ENCODE data around the gene ATP5PO. TPM values are rescaled to one million over a fixed set of nuclear protein-coding genes. Genes with fewer than 3 reads are reported as not detected.
"Not testable (repeated sequence)": the region's sequence is repeated elsewhere in the genome, so short reads cannot be mapped to it uniquely, and the experiment has no call there.

ATP5PO gene
- total RNA-seq, 2 experiments from 2014 or later, result 219 to 221 TPM

GRCh38 chr21:33931052-33931798 is 15.6 kb upstream of the ATP5PO start:
- peak; percentile 69 for DNase-seq
- peak overlapping the region; percentile 94 for H3K4me3 Mint-ChIP-seq
- H3K27me3 Mint-ChIP-seq, H3K9me3 Mint-ChIP-seq: not testable (repeated sequence)
- peaks cover 21% of the 10 kb centered on the region for H3K36me3 Mint-ChIP-seq
- peak overlapping the region; percentile 99 for H3K27ac Mint-ChIP-seq
- H3K4me1 Mint-ChIP-seq, result peaks cover 32% of the 10 kb centered on the region

GRCh38 chr21:33926248-33926647 is 10.6 kb upstream of the ATP5PO start:
- not testable (repeated sequence) for DNase-seq, H3K4me3 Mint-ChIP-seq, H3K27me3 Mint-ChIP-seq, H3K4me1 Mint-ChIP-seq, H3K9me3 Mint-ChIP-seq, H3K27ac Mint-ChIP-seq, H3K36me3 Mint-ChIP-seq

DNA sequence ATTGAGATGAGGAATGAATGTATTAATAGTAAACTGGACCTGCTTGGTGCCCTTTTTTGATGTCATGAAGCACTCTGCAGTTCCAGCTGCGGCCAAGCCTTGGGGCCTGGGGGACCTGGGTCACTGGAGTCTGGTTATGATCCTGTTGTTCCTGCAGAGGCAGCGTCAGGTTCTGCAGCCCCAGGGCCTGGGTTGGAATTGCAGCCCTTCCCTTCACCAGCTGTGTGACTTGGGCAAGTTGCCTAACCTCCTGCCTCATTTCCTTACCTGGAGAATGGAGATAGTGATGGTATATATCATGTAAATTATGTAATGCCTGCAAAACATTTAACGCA is 9.1 kb upstream of the ATP5PO start:
- H3K36me3 Mint-ChIP-seq, result no peaks in the 10 kb centered on the region
- H3K27me3 Mint-ChIP-seq, result peaks cover 3% of the 10 kb centered on the region
- DNase-seq, result no peak
- H3K4me3 Mint-ChIP-seq, result no peak overlapping the region
- H3K9me3 Mint-ChIP-seq, result peaks cover 1% of the 10 kb centered on the region
- peaks cover 9% of the 10 kb centered on the region for H3K4me1 Mint-ChIP-seq
- H3K27ac Mint-ChIP-seq, result no peak overlapping the region

- Mint-ChIP-seq H3K4me3 (no peak overlapping the region), H3K27ac (no peak overlapping the region), H3K9me3 (peaks cover 1% of the 10 kb centered on the region), H3K36me3 (no peaks in the 10 kb centered on the region), H3K27me3 (peaks cover 3% of the 10 kb centered on the region), H3K4me1 (peaks cover 9% of the 10 kb centered on the region)
- DNase-seq, result peak; percentile 78
Measured at GRCh38 chr21:33924079-33924765, 8.6 kb upstream of the ATP5PO start.

- H3K27me3 Mint-ChIP-seq, result no peaks in the 10 kb centered on the region
- H3K36me3 Mint-ChIP-seq, result peaks cover 19% of the 10 kb centered on the region
- H3K9me3 Mint-ChIP-seq, result no peaks in the 10 kb centered on the region
- H3K4me1 Mint-ChIP-seq, result peaks cover 22% of the 10 kb centered on the region
- no peak for DNase-seq
- H3K27ac Mint-ChIP-seq, result no peak overlapping the region
- no peak overlapping the region for H3K4me3 Mint-ChIP-seq
Measured at GRCh38 chr21:33917421-33917820, 1.8 kb upstream of the ATP5PO start.

- no peak for DNase-seq
- H3K36me3 Mint-ChIP-seq, result peaks cover 21% of the 10 kb centered on the region
- peak overlapping the region; percentile 98 for H3K27ac Mint-ChIP-seq
- H3K27me3 Mint-ChIP-seq, result no peaks in the 10 kb centered on the region
- H3K9me3 Mint-ChIP-seq, result no peaks in the 10 kb centered on the region
- H3K4me1 Mint-ChIP-seq, result peaks cover 22% of the 10 kb centered on the region
- peak overlapping the region; percentile 98 for H3K4me3 Mint-ChIP-seq
Measured at GRCh38 chr21:33916200-33916567, 580 bp upstream of the ATP5PO start.

- Mint-ChIP-seq H3K4me3 (peak overlapping the region; percentile 98), H3K4me1 (peaks cover 30% of the 10 kb centered on the region)
Measured at GRCh38 chr21:33914188-33914587, 1.4 kb downstream of the ATP5PO start.

GRCh38 chr21:33909756-33910155 is 5.8 kb downstream of the ATP5PO start:
- no peak overlapping the region for H3K4me3 Mint-ChIP-seq
- H3K9me3 Mint-ChIP-seq, result no peaks in the 10 kb centered on the region
- H3K27ac Mint-ChIP-seq, result no peak overlapping the region
- H3K36me3 Mint-ChIP-seq, result peaks cover 46% of the 10 kb centered on the region
- H3K4me1 Mint-ChIP-seq, result peaks cover 24% of the 10 kb centered on the region
- DNase-seq, result no peak
- no peaks in the 10 kb centered on the region for H3K27me3 Mint-ChIP-seq

More at GRCh38 chr21:33914188-33914587, 1.4 kb downstream of the ATP5PO start:
- H3K9me3 Mint-ChIP-seq, result no peaks in the 10 kb centered on the region
- H3K36me3 Mint-ChIP-seq, result peaks cover 26% of the 10 kb centered on the region
- H3K27ac Mint-ChIP-seq, result peak overlapping the region; percentile 17
- DNase-seq, result no peak
- no peaks in the 10 kb centered on the region for H3K27me3 Mint-ChIP-seq

DNA sequence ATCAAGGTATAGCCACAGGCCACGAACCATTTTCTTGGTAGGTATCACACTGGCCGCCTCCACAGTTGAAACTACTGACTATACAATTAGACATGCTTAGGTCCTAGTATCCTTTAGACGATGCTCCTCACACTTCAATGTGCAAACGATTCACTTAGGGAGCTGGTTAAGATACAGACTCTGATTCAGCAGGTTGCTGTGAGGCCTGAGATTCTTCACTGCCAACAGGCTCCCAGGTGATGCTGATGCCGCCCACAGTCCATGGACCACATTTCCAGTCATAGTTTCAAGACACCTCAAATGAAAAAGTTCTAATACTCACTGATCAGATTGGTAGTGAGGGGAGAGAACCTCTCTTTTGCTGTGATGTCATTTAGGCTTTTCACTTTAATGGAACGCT is 6.8 kb downstream of the ATP5PO start:
- DNase-seq, result no peak
- peaks cover 19% of the 10 kb centered on the region for H3K4me1 Mint-ChIP-seq
- H3K9me3 Mint-ChIP-seq, result no peaks in the 10 kb centered on the region
- H3K27me3 Mint-ChIP-seq, result no peaks in the 10 kb centered on the region
- H3K36me3 Mint-ChIP-seq, result peaks cover 43% of the 10 kb centered on the region
- H3K4me3 Mint-ChIP-seq, result no peak overlapping the region
- no peak overlapping the region for H3K27ac Mint-ChIP-seq

- no peak overlapping the region for H3K27ac Mint-ChIP-seq
Measured at GRCh38 chr21:33904041-33904440, 11.6 kb downstream of the ATP5PO start.

GRCh38 chr21:33902349-33902748 is 13.3 kb downstream of the ATP5PO start:
- no peak overlapping the region for H3K4me3 Mint-ChIP-seq
- peak overlapping the region; percentile 67 for H3K27ac Mint-ChIP-seq
- H3K9me3 Mint-ChIP-seq, result no peaks in the 10 kb centered on the region
- DNase-seq, result no peak
- H3K27me3 Mint-ChIP-seq, result no peaks in the 10 kb centered on the region
- peaks cover 33% of the 10 kb centered on the region for H3K36me3 Mint-ChIP-seq
- H3K4me1 Mint-ChIP-seq, result peaks cover 5% of the 10 kb centered on the region

More at GRCh38 chr21:33904041-33904440, 11.6 kb downstream of the ATP5PO start:
- Mint-ChIP-seq H3K36me3 (peaks cover 46% of the 10 kb centered on the region), H3K27me3 (no peaks in the 10 kb centered on the region), H3K9me3 (no peaks in the 10 kb centered on the region), H3K4me1 (peaks cover 9% of the 10 kb centered on the region), H3K4me3 (no peak overlapping the region)
- DNase-seq, result no peak

DNA sequence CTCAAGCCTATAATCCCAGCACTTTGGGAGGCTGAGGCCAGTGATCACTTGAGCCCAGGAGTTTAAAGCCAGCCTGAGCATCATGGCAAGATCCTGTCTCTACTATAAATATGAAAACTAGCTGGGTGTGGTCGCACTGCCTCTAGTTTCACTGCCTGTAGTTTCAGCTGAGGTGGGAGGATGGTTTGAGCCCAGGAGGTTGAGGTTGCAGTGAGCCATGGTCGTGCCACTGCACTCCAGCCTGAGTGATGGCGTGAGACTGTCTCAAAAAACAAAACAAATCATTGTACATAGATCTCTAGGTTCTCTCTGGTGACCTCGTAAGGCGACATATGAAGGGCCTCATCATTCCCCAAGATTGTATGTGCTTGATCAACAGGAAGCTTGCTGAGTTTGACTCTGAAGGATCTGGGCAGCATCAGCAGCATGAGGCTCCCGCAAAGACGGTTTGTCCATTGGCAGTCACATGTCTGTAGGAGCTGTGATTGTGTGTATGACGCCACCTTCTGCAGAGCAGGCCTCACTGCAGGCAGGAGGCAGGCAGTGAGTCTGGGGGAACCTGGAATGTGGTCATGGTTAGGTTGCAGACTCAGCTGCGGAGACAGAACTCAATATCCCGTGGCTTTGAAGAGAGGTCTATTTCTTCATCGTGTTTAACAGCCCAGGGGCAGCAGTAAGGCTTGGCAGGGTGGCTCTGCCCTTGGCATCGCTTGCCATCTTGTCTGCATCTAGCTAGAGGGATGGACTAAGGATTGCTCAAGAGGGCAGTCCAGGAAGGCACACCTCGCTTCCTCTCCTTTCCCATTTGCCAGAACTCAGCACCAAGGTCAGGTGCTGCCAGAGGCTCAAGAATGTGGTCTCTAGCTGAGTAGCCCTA is 14.0 kb downstream of the ATP5PO start:
- no peak for DNase-seq
- no peak overlapping the region for H3K27ac Mint-ChIP-seq
- H3K9me3 Mint-ChIP-seq, result no peaks in the 10 kb centered on the region
- H3K4me1 Mint-ChIP-seq, result peaks cover 4% of the 10 kb centered on the region
- no peak overlapping the region for H3K4me3 Mint-ChIP-seq
- H3K36me3 Mint-ChIP-seq, result peaks cover 26% of the 10 kb centered on the region
- H3K27me3 Mint-ChIP-seq, result no peaks in the 10 kb centered on the region

DNA sequence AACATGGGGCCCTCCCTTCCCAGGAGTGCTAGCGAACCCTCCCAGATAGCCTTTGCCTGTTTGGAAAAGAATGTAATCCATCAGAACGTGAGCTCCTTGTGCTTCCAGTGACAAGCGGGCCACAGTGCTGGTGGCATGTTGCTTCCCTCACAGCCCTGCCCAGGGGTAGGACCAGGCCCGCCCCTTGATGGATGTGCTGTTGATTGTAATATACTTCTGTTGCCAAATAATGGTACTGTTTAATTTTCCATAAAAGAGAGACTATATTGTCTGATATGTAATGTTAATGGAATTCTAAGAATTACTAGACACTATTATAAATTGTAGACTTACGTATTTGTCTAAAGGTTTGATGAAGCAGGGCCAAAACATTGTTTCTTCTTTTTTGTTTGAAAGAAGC is 16.4 kb downstream of the ATP5PO start:
- no peaks in the 10 kb centered on the region for H3K27me3 Mint-ChIP-seq

GRCh38 chr21:33898586-33898985 is 17.0 kb downstream of the ATP5PO start:
- H3K27me3 Mint-ChIP-seq, result no peaks in the 10 kb centered on the region
- H3K36me3 Mint-ChIP-seq, result peaks cover 18% of the 10 kb centered on the region
- no peak overlapping the region for H3K4me3 Mint-ChIP-seq
- DNase-seq, result no peak
- H3K4me1 Mint-ChIP-seq, result peaks cover 16% of the 10 kb centered on the region
- H3K27ac Mint-ChIP-seq, result no peak overlapping the region
- H3K9me3 Mint-ChIP-seq, result no peaks in the 10 kb centered on the region

More for the DNA sequence above, 16.4 kb downstream of the ATP5PO start:
- H3K27ac Mint-ChIP-seq, result no peak overlapping the region
- no peak overlapping the region for H3K4me3 Mint-ChIP-seq
- no peaks in the 10 kb centered on the region for H3K9me3 Mint-ChIP-seq
- H3K4me1 Mint-ChIP-seq, result peaks cover 14% of the 10 kb centered on the region
- no peak for DNase-seq
- H3K36me3 Mint-ChIP-seq, result peaks cover 18% of the 10 kb centered on the region

GRCh38 chr21:33897739-33898138 is 17.9 kb downstream of the ATP5PO start:
- H3K27me3 Mint-ChIP-seq, result no peaks in the 10 kb centered on the region
- no peak overlapping the region for H3K4me3 Mint-ChIP-seq
- peaks cover 12% of the 10 kb centered on the region for H3K36me3 Mint-ChIP-seq
- H3K9me3 Mint-ChIP-seq, result no peaks in the 10 kb centered on the region
- no peak overlapping the region for H3K27ac Mint-ChIP-seq
- no peak for DNase-seq
- peaks cover 16% of the 10 kb centered on the region for H3K4me1 Mint-ChIP-seq

Data from activated naive CD8-positive, alpha-beta T cell treated with anti-CD3 and anti-CD28 coated beads for 36 hours (primary cell).